ENCODE measurements around the gene HAGH.
"Not testable (repeated sequence)": the region's sequence is repeated elsewhere in the genome, so short reads cannot be mapped to it uniquely, and the experiment has no call there.

The HAGH gene

DNA sequence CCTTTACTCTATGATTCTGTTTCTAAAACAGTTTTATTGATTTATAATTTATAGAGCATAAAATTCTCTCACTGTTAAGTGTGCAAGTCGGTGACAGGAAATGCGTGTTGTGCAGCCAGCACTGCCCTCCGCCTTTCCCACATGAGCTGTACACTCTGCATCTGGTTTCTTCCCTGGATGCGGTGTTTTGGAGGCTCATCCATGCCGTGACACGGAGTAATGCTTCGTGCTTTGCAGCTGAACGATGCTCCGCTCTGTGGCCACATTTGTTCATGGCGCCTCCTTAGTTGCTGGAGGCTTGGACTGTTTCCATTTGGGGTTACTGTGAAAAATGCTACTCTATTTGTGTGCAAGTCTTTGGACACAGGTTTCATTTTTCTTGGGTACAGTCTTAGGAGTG lies 25.9 kb downstream of the HAGH start:
- ATAC-seq = no peak
- no peak for TF ChIP-seq RARB (CRISPR knock-in tag; IDR thresholded peaks at IDR 0.05)
- no peak for TF ChIP-seq ESRRG (CRISPR knock-in tag; IDR thresholded peaks at IDR 0.05)
- no peak for TF ChIP-seq PPARA (CRISPR knock-in tag; IDR thresholded peaks at IDR 0.05; ENCODE audit: borderline replicate concordance)
- TF ChIP-seq SNAI2 (CRISPR knock-in tag; IDR thresholded peaks at IDR 0.05) = no peak
- no peak for TF ChIP-seq ARNTL (CRISPR knock-in tag; IDR thresholded peaks at IDR 0.05; ENCODE audit: borderline replicate concordance, low read depth)
- no peak for TF ChIP-seq TOX (CRISPR knock-in tag; IDR thresholded peaks at IDR 0.05; ENCODE audit: borderline replicate concordance)
- no peak for TF ChIP-seq GLIS3 (CRISPR knock-in tag; IDR thresholded peaks at IDR 0.05)
- TF ChIP-seq, protein P1, sequence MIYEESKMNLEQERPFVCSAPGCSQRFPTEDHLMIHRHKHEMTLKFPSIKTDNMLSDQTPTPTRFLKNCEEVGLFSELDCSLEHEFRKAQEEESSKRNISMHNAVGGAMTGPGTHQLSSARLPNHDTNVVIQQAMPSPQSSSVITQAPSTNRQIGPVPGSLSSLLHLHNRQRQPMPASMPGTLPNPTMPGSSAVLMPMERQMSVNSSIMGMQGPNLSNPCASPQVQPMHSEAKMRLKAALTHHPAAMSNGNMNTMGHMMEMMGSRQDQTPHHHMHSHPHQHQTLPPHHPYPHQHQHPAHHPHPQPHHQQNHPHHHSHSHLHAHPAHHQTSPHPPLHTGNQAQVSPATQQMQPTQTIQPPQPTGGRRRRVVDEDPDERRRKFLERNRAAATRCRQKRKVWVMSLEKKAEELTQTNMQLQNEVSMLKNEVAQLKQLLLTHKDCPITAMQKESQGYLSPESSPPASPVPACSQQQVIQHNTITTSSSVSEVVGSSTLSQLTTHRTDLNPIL (CRISPR knock-in tag; IDR thresholded peaks at IDR 0.05; ENCODE audit: low read depth) = no peak
- TF ChIP-seq CSDC2 (CRISPR knock-in tag; IDR thresholded peaks at IDR 0.05) = no peak
- TF ChIP-seq, protein P2, sequence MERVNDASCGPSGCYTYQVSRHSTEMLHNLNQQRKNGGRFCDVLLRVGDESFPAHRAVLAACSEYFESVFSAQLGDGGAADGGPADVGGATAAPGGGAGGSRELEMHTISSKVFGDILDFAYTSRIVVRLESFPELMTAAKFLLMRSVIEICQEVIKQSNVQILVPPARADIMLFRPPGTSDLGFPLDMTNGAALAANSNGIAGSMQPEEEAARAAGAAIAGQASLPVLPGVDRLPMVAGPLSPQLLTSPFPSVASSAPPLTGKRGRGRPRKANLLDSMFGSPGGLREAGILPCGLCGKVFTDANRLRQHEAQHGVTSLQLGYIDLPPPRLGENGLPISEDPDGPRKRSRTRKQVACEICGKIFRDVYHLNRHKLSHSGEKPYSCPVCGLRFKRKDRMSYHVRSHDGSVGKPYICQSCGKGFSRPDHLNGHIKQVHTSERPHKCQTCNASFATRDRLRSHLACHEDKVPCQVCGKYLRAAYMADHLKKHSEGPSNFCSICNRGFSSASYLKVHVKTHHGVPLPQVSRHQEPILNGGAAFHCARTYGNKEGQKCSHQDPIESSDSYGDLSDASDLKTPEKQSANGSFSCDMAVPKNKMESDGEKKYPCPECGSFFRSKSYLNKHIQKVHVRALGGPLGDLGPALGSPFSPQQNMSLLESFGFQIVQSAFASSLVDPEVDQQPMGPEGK (CRISPR knock-in tag; IDR thresholded peaks at IDR 0.05; ENCODE audit: borderline replicate concordance) = no peak
- TF ChIP-seq BACH2 (CRISPR knock-in tag; IDR thresholded peaks at IDR 0.05; ENCODE audit: borderline replicate concordance) = no peak
- TF ChIP-seq, protein P3, sequence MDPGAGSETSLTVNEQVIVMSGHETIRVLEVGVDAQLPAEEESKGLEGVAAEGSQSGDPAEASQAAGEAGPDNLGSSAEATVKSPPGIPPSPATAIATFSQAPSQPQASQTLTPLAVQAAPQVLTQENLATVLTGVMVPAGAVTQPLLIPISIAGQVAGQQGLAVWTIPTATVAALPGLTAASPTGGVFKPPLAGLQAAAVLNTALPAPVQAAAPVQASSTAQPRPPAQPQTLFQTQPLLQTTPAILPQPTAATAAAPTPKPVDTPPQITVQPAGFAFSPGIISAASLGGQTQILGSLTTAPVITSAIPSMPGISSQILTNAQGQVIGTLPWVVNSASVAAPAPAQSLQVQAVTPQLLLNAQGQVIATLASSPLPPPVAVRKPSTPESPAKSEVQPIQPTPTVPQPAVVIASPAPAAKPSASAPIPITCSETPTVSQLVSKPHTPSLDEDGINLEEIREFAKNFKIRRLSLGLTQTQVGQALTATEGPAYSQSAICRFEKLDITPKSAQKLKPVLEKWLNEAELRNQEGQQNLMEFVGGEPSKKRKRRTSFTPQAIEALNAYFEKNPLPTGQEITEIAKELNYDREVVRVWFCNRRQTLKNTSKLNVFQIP (CRISPR knock-in tag; IDR thresholded peaks at IDR 0.05; ENCODE audit: borderline replicate concordance, low read depth) = no peak
- TF ChIP-seq ZC3H10 (CRISPR knock-in tag; IDR thresholded peaks at IDR 0.05) = no peak
- TF ChIP-seq, protein P4, sequence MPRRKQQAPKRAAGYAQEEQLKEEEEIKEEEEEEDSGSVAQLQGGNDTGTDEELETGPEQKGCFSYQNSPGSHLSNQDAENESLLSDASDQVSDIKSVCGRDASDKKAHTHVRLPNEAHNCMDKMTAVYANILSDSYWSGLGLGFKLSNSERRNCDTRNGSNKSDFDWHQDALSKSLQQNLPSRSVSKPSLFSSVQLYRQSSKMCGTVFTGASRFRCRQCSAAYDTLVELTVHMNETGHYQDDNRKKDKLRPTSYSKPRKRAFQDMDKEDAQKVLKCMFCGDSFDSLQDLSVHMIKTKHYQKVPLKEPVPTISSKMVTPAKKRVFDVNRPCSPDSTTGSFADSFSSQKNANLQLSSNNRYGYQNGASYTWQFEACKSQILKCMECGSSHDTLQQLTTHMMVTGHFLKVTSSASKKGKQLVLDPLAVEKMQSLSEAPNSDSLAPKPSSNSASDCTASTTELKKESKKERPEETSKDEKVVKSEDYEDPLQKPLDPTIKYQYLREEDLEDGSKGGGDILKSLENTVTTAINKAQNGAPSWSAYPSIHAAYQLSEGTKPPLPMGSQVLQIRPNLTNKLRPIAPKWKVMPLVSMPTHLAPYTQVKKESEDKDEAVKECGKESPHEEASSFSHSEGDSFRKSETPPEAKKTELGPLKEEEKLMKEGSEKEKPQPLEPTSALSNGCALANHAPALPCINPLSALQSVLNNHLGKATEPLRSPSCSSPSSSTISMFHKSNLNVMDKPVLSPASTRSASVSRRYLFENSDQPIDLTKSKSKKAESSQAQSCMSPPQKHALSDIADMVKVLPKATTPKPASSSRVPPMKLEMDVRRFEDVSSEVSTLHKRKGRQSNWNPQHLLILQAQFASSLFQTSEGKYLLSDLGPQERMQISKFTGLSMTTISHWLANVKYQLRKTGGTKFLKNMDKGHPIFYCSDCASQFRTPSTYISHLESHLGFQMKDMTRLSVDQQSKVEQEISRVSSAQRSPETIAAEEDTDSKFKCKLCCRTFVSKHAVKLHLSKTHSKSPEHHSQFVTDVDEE (CRISPR knock-in tag; IDR thresholded peaks at IDR 0.05) = no peak
- no peak for TF ChIP-seq ZFP30 (CRISPR knock-in tag; IDR thresholded peaks at IDR 0.05)
- no peak for TF ChIP-seq ZNF8 (CRISPR knock-in tag; IDR thresholded peaks at IDR 0.05)
- no peak for TF ChIP-seq ZNF70 (CRISPR knock-in tag; IDR thresholded peaks at IDR 0.05)
- no peak for TF ChIP-seq TCF4 (CRISPR knock-in tag; IDR thresholded peaks at IDR 0.05; ENCODE audit: borderline replicate concordance)
- no peak for TF ChIP-seq ZFP3 (CRISPR knock-in tag; IDR thresholded peaks at IDR 0.05)
- TF ChIP-seq, protein P5, sequence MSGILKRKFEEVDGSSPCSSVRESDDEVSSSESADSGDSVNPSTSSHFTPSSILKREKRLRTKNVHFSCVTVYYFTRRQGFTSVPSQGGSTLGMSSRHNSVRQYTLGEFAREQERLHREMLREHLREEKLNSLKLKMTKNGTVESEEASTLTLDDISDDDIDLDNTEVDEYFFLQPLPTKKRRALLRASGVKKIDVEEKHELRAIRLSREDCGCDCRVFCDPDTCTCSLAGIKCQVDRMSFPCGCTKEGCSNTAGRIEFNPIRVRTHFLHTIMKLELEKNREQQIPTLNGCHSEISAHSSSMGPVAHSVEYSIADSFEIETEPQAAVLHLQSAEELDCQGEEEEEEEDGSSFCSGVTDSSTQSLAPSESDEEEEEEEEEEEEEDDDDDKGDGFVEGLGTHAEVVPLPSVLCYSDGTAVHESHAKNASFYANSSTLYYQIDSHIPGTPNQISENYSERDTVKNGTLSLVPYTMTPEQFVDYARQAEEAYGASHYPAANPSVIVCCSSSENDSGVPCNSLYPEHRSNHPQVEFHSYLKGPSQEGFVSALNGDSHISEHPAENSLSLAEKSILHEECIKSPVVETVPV (CRISPR knock-in tag; IDR thresholded peaks at IDR 0.05) = no peak

DNA sequence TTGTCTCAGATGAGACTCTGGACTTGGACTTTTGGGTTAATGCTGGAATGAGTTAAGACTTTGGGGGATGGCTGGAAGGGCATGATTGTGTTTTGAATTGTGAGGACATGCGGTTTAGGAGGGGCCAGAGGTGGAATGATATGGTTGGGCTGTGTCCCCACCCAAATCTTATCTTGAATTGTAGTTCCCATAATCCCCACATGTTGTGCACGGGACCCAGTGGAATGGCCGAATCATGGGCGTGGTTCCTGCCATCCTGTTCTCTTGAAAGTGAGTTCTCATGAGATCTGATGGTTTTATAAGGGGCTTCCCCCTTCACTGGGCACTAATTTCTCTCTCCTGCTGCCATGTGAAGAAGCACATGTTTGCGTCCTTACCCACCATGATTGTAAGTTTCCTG lies 27.4 kb downstream of the HAGH start:
- not testable (repeated sequence) for ATAC-seq

DNA sequence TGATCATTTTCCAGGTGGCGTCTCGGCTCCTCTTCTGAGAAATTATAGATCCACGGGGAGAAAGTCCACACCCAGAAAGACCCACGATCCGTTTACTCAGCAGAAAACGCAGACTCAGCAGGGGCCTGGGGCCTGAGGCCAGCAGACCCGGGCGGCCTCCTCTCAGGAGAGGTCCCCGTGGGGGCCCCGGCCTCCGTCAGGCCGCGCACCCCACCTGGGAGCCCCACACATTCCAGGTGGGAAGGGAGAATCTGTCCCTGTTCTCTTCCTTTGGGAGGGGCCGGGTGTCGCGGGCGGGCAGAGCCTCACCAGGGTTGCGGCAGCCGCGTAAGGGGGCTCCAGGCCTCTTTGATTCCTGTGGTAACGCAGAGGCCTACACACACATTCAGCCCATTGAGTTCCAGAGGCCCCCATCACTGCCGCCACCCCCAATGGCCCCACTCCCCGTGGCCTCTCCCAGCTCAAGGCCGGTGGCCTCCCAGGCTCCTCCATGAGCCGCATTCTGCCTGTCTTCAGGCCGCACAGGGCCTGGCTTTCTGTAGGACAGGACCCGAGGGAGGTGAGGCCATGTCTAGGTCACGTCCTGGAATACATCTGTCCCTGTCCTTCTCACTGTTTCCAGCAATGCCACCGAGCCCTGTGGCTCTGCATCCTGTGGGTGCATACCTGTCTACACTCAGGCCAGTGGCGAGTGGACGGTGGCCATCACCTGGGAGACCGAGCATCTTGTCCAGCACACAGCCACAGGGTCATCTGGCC lies 31.5 kb downstream of the HAGH start:
- no peak for ATAC-seq
- no peak for TF ChIP-seq ISL1 (CRISPR knock-in tag; IDR thresholded peaks at IDR 0.05)
- TF ChIP-seq TOX (CRISPR knock-in tag; IDR thresholded peaks at IDR 0.05; ENCODE audit: borderline replicate concordance) = no peak
- TF ChIP-seq, protein P4 (CRISPR knock-in tag; IDR thresholded peaks at IDR 0.05) = no peak
- TF ChIP-seq GLIS3 (CRISPR knock-in tag; IDR thresholded peaks at IDR 0.05) = no peak
- TF ChIP-seq ESRRG (CRISPR knock-in tag; IDR thresholded peaks at IDR 0.05) = no peak
- no peak for TF ChIP-seq TCF4 (CRISPR knock-in tag; IDR thresholded peaks at IDR 0.05; ENCODE audit: borderline replicate concordance)
- TF ChIP-seq, protein P3 (CRISPR knock-in tag; IDR thresholded peaks at IDR 0.05; ENCODE audit: borderline replicate concordance, low read depth) = no peak
- TF ChIP-seq PPARA (CRISPR knock-in tag; IDR thresholded peaks at IDR 0.05; ENCODE audit: borderline replicate concordance) = no peak
- TF ChIP-seq SNAI2 (CRISPR knock-in tag; IDR thresholded peaks at IDR 0.05) = no peak
- no peak for TF ChIP-seq BACH2 (CRISPR knock-in tag; IDR thresholded peaks at IDR 0.05; ENCODE audit: borderline replicate concordance)
- TF ChIP-seq, protein P5 (CRISPR knock-in tag; IDR thresholded peaks at IDR 0.05) = no peak
